HCT116 (cell line): ENCODE measurements around the gene KCNIP4. TPM values are rescaled to one million over a fixed set of nuclear protein-coding genes. Genes with fewer than 3 reads are reported as not detected.

ENCODE experiments used
- ATAC-seq: fragments of 200-7000 bp; cut with Tn5 transposase; 2 replicates; pipeline ENCODE4 v1.9.1; 2020; ENCODE audit warnings: mild to moderate bottlenecking, moderate library complexity
- BruUV-seq: library from RNA; stranded (reverse); fragments of 400-500 nt; replicated peaks from 2 replicates; lab custom pipeline; 2021; lab: Mats Ljungman, UMichigan
- CTCF ChIA-PET: fragments of 300-600 bp; sonication (Branson Sonifier 250); formaldehyde crosslinking; loops from one replicate; lab custom pipeline; 2021; ENCODE audit warnings: antibody characterized with exemption; lab: Charles Lee
- POLR2A ChIA-PET: fragments of 300-600, 350-600 bp; sonication (Branson Sonifier 250); formaldehyde crosslinking; loops from one replicate; lab custom pipeline; 2021; ENCODE audit warnings: antibody characterized with exemption; lab: Charles Lee
- RAD21 ChIA-PET, 2 experiments: fragments of 300-600 bp; sonication (Branson Sonifier 250); formaldehyde crosslinking; loops; one replicate each; lab custom pipeline; 2023; ENCODE audit warnings: low total read pairs in 2 of 2; ENCODE audit not compliant: uncharacterized antibody in 2 of 2, unreplicated experiment in 2 of 2, low non-redundant PET in 1 of 2; lab: Charles Lee
- DNase-seq: peaks from one replicate; pipeline ENCODE4 v3.0.0-alpha.2; 2010; ENCODE audit warnings: low read depth, low spot score
- H2AFZ ChIP-seq: fragments of 200-600 bp; shearing (Covaris generic), sonication (generic); 2 replicates; pipeline ENCODE4 v1.6.1; 2017; ENCODE audit warnings: low read depth, mixed run types, mixed read lengths, antibody characterized with exemption, low read length; ENCODE audit not compliant: poor library complexity, severe bottlenecking
- H3K27ac ChIP-seq: 2 replicates; pipeline ENCODE4 v1.5.1; 2012; ENCODE audit warnings: low read depth, low read length
- H3K27me3 ChIP-seq: fragments of 200-600 bp; sonication (generic); 2 replicates; pipeline ENCODE4 v1.6.1; 2016; ENCODE audit warnings: mixed run types, low read length, mixed read lengths; ENCODE audit not compliant: insufficient read depth
- H3K36me3 ChIP-seq, 2 experiments: fragments of 200-500 bp in 1 of 2; fragments of 200-600 bp in 1 of 2; sonication (Bioruptor generic) in 1 of 2; sonication (generic) in 1 of 2; 2 replicates each; pipeline versions ENCODE4 v1.5.1 to v1.6.1; 2014 to 2016; ENCODE audit warnings: low read length in 2 of 2, inconsistent platforms in 1 of 2, mixed read lengths in 1 of 2, mixed run types in 1 of 2; ENCODE audit not compliant: insufficient read depth in 2 of 2, control insufficient read depth in 1 of 2
- H3K4me1 ChIP-seq, 2 experiments: fragments of 200-600 bp in 1 of 2; sonication (generic) in 1 of 2; 2 replicates each; pipeline versions ENCODE4 v1.5.1 to v1.6.1; 2012 to 2017; ENCODE audit warnings: low read length in 2 of 2, inconsistent platforms in 1 of 2, mild to moderate bottlenecking in 1 of 2, mixed read lengths in 1 of 2, mixed run types in 1 of 2, moderate library complexity in 1 of 2; ENCODE audit not compliant: insufficient read depth in 2 of 2, control insufficient read depth in 1 of 2
- H3K4me2 ChIP-seq: fragments of 200-600 bp; sonication (generic); 2 replicates; pipeline ENCODE4 v1.6.1; 2017; ENCODE audit warnings: mixed run types, low read length, mixed read lengths
- H3K4me3 ChIP-seq, 2 experiments: fragments of 200-600 bp in 1 of 2; sonication (generic) in 1 of 2; replicated peaks in 1 of 2; 2 replicates each; pipeline ENCODE4 v1.5.1; 2011 to 2016; ENCODE audit warnings: low read length in 2 of 2, control low read depth in 1 of 2, low read depth in 1 of 2, mild to moderate bottlenecking in 1 of 2, mixed read lengths in 1 of 2, mixed run types in 1 of 2
- H3K79me2 ChIP-seq: fragments of 200-600 bp; sonication (generic); 2 replicates; pipeline ENCODE4 v1.6.1; 2017; ENCODE audit warnings: mild to moderate bottlenecking, mixed run types, low read length, moderate library complexity, mixed read lengths; ENCODE audit not compliant: insufficient read depth
- H3K9ac ChIP-seq: fragments of 200-600 bp; sonication (generic); 2 replicates; pipeline ENCODE4 v1.6.1; 2016; ENCODE audit warnings: low read length, mixed read lengths
- H3K9me2 ChIP-seq: fragments of 200-600 bp; sonication (generic), shearing (Covaris generic); 2 replicates; pipeline ENCODE4 v1.6.1; 2017; ENCODE audit warnings: mixed run types, mild to moderate bottlenecking, moderate library complexity; ENCODE audit not compliant: insufficient read depth
- H3K9me3 ChIP-seq, 2 experiments: fragments of 200-500 bp in 1 of 2; fragments of 200-600 bp in 1 of 2; sonication (Bioruptor generic) in 1 of 2; sonication (generic) in 1 of 2; 2 replicates each; pipeline ENCODE4 v1.6.1; 2014 to 2017; ENCODE audit warnings: low read length in 2 of 2, mixed read lengths in 2 of 2, inconsistent platforms in 1 of 2, low read depth in 1 of 2, mild to moderate bottlenecking in 1 of 2, mixed run types in 1 of 2, moderate library complexity in 1 of 2; ENCODE audit not compliant: control insufficient read depth in 1 of 2, insufficient read depth in 1 of 2
- H4K20me1 ChIP-seq: fragments of 200-600 bp; sonication (generic), shearing (Covaris generic); 2 replicates; pipeline ENCODE4 v1.6.1; 2017; ENCODE audit warnings: mixed run types, mild to moderate bottlenecking, moderate library complexity; ENCODE audit not compliant: insufficient read depth
- ATF3 ChIP-seq: IDR thresholded peaks from 2 replicates; pipeline ENCODE4 v1.6.1; 2012
- CBX3 ChIP-seq: IDR thresholded peaks from 2 replicates; pipeline ENCODE4 v1.6.1; 2012; ENCODE audit warnings: low read depth
- CTCF ChIP-seq, 3 experiments: fragments of 200-600 bp in 1 of 3; sonication (generic) in 1 of 3; IDR thresholded peaks in 2 of 3; conservative IDR thresholded peaks in 1 of 3; 2 replicates each; pipeline ENCODE4 v1.5.1; 2012 to 2017; ENCODE audit warnings: low read depth in 2 of 3, low read length in 2 of 3, antibody characterized with exemption in 1 of 3, borderline replicate concordance in 1 of 3, control low read depth in 1 of 3, mild to moderate bottlenecking in 1 of 3, mixed read lengths in 1 of 3, mixed run types in 1 of 3, moderate library complexity in 1 of 3; ENCODE audit not compliant: insufficient read depth in 1 of 3
- EZH2phosphoT487 ChIP-seq: fragments of 200-600 bp; IDR thresholded peaks from 2 replicates; pipeline ENCODE4 v1.6.1; 2018; ENCODE audit warnings: antibody characterized with exemption, borderline replicate concordance
- MAX ChIP-seq: IDR thresholded peaks from 2 replicates; pipeline ENCODE4 v1.6.1; 2012
- POLR2A ChIP-seq: IDR thresholded peaks from 2 replicates; pipeline ENCODE4 v1.7.0; 2011; ENCODE audit warnings: borderline replicate concordance; ENCODE audit not compliant: insufficient read depth, insufficient read length; ENCODE audit errors: extremely low read depth
- SP1 ChIP-seq: IDR thresholded peaks from 2 replicates; pipeline ENCODE4 v1.6.1; 2012; ENCODE audit warnings: low read depth
- ZBTB33 ChIP-seq: IDR thresholded peaks from 2 replicates; pipeline ENCODE4 v1.6.1; 2011; ENCODE audit warnings: mild to moderate bottlenecking, low read length, moderate library complexity; ENCODE audit not compliant: insufficient replicate concordance; ENCODE audit errors: extremely low read depth
- intact Hi-C: fragments of 100-400 bp; cut with micrococcal nuclease; formaldehyde crosslinking; loops from 2 replicates; pipeline ENCODE4 v1.10.0; 2022
- total RNA-seq: library from RNA; stranded (reverse); gene quantifications from one replicate; pipeline ENCODE4 v1.2.1, GENCODE V29; 2021; ENCODE audit not compliant: unreplicated experiment

The KCNIP4 gene
- total RNA-seq, 1 experiment from 2014 or later = not detected

- RAD21 ChIA-PET = no interaction called here
Observed at GRCh38 chr4:21018817-21019216, 929.8 kb downstream of the KCNIP4 start.

More at GRCh38 chr4:21018817-21019216, 929.8 kb downstream of the KCNIP4 start:
- DNase-seq (no peak), ATAC-seq (no peak)
- CTCF ChIA-PET = no interaction called here
- TF ChIP-seq SP1 (no peak), CTCF (IDR thresholded peaks at IDR 0.05 in 2 of 3, conservative IDR thresholded peaks at IDR 0.05 in 1 of 3; ENCODE audit: borderline replicate concordance in 1 of 3, insufficient read depth in 1 of 3, low read depth in 2 of 3, low read length in 2 of 3) (no peak), ZBTB33 (no peak), MAX (no peak), CBX3 (no peak), EZH2phosphoT487 (no peak), ATF3 (no peak), POLR2A (no peak)
- H3K27me3 ChIP-seq = no peaks in the 10 kb centered on the region
- no peak overlapping the region for H3K4me2 ChIP-seq
- no peak overlapping the region for H2AFZ ChIP-seq
- H3K9me2 ChIP-seq = no peaks in the 10 kb centered on the region
- intact Hi-C loops = no loop called here
- H3K79me2 ChIP-seq = no peaks in the 10 kb centered on the region
- H3K36me3 ChIP-seq = no peaks in the 10 kb centered on the region
- no TSS peak for BruUV-seq
- no peak overlapping the region for H3K27ac ChIP-seq
- H3K9ac ChIP-seq = no peak overlapping the region
- H3K4me1 ChIP-seq = no peaks in the 10 kb centered on the region
- no peak overlapping the region for H3K4me3 ChIP-seq
- no peaks in the 10 kb centered on the region for H4K20me1 ChIP-seq
- POLR2A ChIA-PET = no interaction called here
- H3K9me3 ChIP-seq = no peaks in the 10 kb centered on the region; a peak in 2 of 4 replicates
